Mesenchymal stem cell (in vitro differentiated cells and primary cell): ENCODE measurements around the gene SRP14.

ENCODE experiments used
- DNase-seq: peaks from one replicate; pipeline ENCODE4 v3.0.0-alpha.2; 2013
- H2AFZ ChIP-seq: one replicate; pipeline ENCODE4 v1.6.1; 2013; ENCODE audit warnings: low read depth, mild to moderate bottlenecking, control low read depth, inconsistent platforms, low read length, moderate library complexity
- H2AK5ac ChIP-seq: 2 replicates; pipeline ENCODE4 v1.6.1; 2013; ENCODE audit warnings: low read length, moderate library complexity, mild to moderate bottlenecking, inconsistent platforms; ENCODE audit not compliant: severe bottlenecking
- H2BK120ac ChIP-seq: one replicate; pipeline ENCODE4 v1.6.1; 2013; ENCODE audit warnings: low read depth, mild to moderate bottlenecking, inconsistent platforms, low read length, moderate library complexity
- H2BK12ac ChIP-seq, 2 experiments: one replicate each; pipeline ENCODE4 v1.6.1; 2013; ENCODE audit warnings: inconsistent platforms in 2 of 2, low read length in 2 of 2, mild to moderate bottlenecking in 2 of 2, moderate library complexity in 2 of 2, control low read depth in 1 of 2
- H2BK15ac ChIP-seq: one replicate; pipeline ENCODE4 v1.6.1; 2013; ENCODE audit warnings: mild to moderate bottlenecking, low read depth, inconsistent platforms; ENCODE audit not compliant: poor library complexity, severe bottlenecking
- H2BK5ac ChIP-seq: 2 replicates; pipeline ENCODE4 v1.6.1; 2013; ENCODE audit warnings: low read depth, mild to moderate bottlenecking, low read length, control low read depth, inconsistent platforms; ENCODE audit not compliant: poor library complexity, severe bottlenecking
- H3K14ac ChIP-seq, 2 experiments: one replicate each; pipeline ENCODE4 v1.6.1; 2013; ENCODE audit warnings: inconsistent platforms in 2 of 2, low read length in 2 of 2, control low read depth in 1 of 2, mild to moderate bottlenecking in 1 of 2, moderate library complexity in 1 of 2
- H3K18ac ChIP-seq, 2 experiments: one replicate each; pipeline ENCODE4 v1.6.1; 2013; ENCODE audit warnings: inconsistent platforms in 2 of 2, low read length in 2 of 2, control low read depth in 1 of 2, low read depth in 1 of 2, mild to moderate bottlenecking in 1 of 2
- H3K23ac ChIP-seq, 2 experiments: one replicate each; pipeline ENCODE4 v1.6.1; 2013; ENCODE audit warnings: inconsistent platforms in 2 of 2, low read length in 2 of 2, mild to moderate bottlenecking in 2 of 2, moderate library complexity in 2 of 2, control low read depth in 1 of 2
- H3K27ac ChIP-seq: 2 replicates; pipeline ENCODE4 v1.5.1; 2013; ENCODE audit warnings: mild to moderate bottlenecking, moderate library complexity, low read length, control low read depth, inconsistent platforms; ENCODE audit not compliant: poor library complexity, severe bottlenecking
- H3K27me3 ChIP-seq, 2 experiments: 2 replicates each; pipeline versions ENCODE4 v1.6.1 to v1.7.0; 2013; ENCODE audit warnings: low read length in 2 of 2, mild to moderate bottlenecking in 2 of 2, moderate library complexity in 2 of 2, control low read depth in 1 of 2, inconsistent platforms in 1 of 2; ENCODE audit not compliant: control insufficient read depth in 1 of 2, insufficient read depth in 1 of 2
- H3K36me3 ChIP-seq, 2 experiments: 2 replicates each; pipeline versions ENCODE4 v1.6.1 to v1.7.0; 2013; ENCODE audit warnings: low read length in 2 of 2, control low read depth in 1 of 2, inconsistent platforms in 1 of 2, low read depth in 1 of 2, mild to moderate bottlenecking in 1 of 2; ENCODE audit not compliant: insufficient read depth in 2 of 2, control insufficient read depth in 1 of 2
- H3K4ac ChIP-seq, 2 experiments: one replicate each; pipeline ENCODE4 v1.6.1; 2013; ENCODE audit warnings: inconsistent platforms in 2 of 2, low read length in 2 of 2, mild to moderate bottlenecking in 2 of 2, moderate library complexity in 2 of 2, control low read depth in 1 of 2, low read depth in 1 of 2
- H3K4me1 ChIP-seq: 2 replicates; pipeline ENCODE4 v1.6.1; 2013; ENCODE audit warnings: low read depth, low read length, control low read depth; ENCODE audit not compliant: control insufficient read depth, insufficient read depth
- H3K4me2 ChIP-seq: 2 replicates; pipeline ENCODE4 v1.6.1; 2013; ENCODE audit warnings: low read length, mild to moderate bottlenecking, inconsistent platforms; ENCODE audit not compliant: poor library complexity, severe bottlenecking
- H3K4me3 ChIP-seq, 2 experiments: 2 replicates each; pipeline versions ENCODE4 v1.5.1 to v1.7.0; 2013; ENCODE audit warnings: low read length in 2 of 2, mild to moderate bottlenecking in 2 of 2, control low read depth in 1 of 2, low read depth in 1 of 2; ENCODE audit not compliant: insufficient read depth in 1 of 2
- H3K79me1 ChIP-seq: replicated peaks from 2 replicates; pipeline ENCODE4 v1.6.1; 2013; ENCODE audit warnings: mild to moderate bottlenecking, control low read depth, low read length, inconsistent platforms; ENCODE audit not compliant: poor library complexity, severe bottlenecking
- H3K9ac ChIP-seq: 2 replicates; pipeline ENCODE4 v1.7.0; 2013; ENCODE audit warnings: mild to moderate bottlenecking, low read length, moderate library complexity
- H3K9me3 ChIP-seq: 2 replicates; pipeline ENCODE4 v1.7.0; 2013; ENCODE audit warnings: mild to moderate bottlenecking, low read length; ENCODE audit not compliant: control insufficient read depth
- H4K8ac ChIP-seq: one replicate; pipeline ENCODE4 v1.6.1; 2013; ENCODE audit warnings: inconsistent platforms, mild to moderate bottlenecking, low read length, moderate library complexity
- H4K91ac ChIP-seq: one replicate; pipeline ENCODE4 v1.6.1; 2013; ENCODE audit warnings: mild to moderate bottlenecking, low read length, inconsistent platforms
- WGBS: methylation state at CpG from one replicate; pipeline ENCODE4 v1.1.7; 2013; ENCODE audit warnings: mixed read lengths; 5-methylcytosine and 5-hydroxymethylcytosine counted together

SRP14 gene

DNA sequence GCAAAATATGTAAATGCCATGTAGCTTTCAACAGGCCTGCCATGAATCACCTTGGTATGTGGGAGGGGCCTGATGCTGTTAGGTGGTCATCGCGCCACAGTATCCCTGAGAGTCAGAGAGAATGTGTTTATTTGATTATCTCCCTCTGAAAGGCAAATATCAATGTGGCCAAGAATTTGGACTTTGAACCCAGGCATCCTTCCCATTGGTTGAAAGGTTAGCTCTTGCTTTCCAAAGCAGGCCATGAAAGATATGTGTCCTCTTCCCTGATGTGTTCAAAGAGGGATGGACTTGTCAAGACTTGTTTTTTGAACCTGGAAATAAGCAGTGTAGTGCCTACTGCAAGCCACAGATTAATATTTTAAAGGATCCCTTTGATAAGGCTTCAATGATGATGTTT is 36.7 kb downstream of the SRP14 start:
- H3K79me1 ChIP-seq = peaks cover 10% of the 10 kb centered on the region
- H3K14ac ChIP-seq = no peak overlapping the region
- no peaks in the 10 kb centered on the region for H3K9me3 ChIP-seq
- H3K23ac ChIP-seq = no peak overlapping the region
- H3K4me3 ChIP-seq = no peak overlapping the region
- no peak overlapping the region for H4K91ac ChIP-seq
- H2BK5ac ChIP-seq = no peak overlapping the region
- 98% methylated on average over 2 of the region's 2 CpGs for WGBS
- DNase-seq = no peak
- no peak overlapping the region for H2BK120ac ChIP-seq
- no peak overlapping the region for H3K18ac ChIP-seq
- no peak overlapping the region for H2BK15ac ChIP-seq
- no peak overlapping the region for H2BK12ac ChIP-seq
- no peak overlapping the region for H3K4me2 ChIP-seq
- H2AK5ac ChIP-seq = peak overlapping the region; percentile 13
- no peak overlapping the region for H4K8ac ChIP-seq
- H3K9ac ChIP-seq = no peak overlapping the region
- peak overlapping the region; percentile 42 for H3K27ac ChIP-seq
- no peak overlapping the region for H3K4ac ChIP-seq
- H2AFZ ChIP-seq = no peak overlapping the region
- H3K27me3 ChIP-seq = no peaks in the 10 kb centered on the region
- peaks cover 22 to 94% of the 10 kb centered on the region in 2 experiments for H3K36me3 ChIP-seq
- H3K4me1 ChIP-seq = no peaks in the 10 kb centered on the region

DNA sequence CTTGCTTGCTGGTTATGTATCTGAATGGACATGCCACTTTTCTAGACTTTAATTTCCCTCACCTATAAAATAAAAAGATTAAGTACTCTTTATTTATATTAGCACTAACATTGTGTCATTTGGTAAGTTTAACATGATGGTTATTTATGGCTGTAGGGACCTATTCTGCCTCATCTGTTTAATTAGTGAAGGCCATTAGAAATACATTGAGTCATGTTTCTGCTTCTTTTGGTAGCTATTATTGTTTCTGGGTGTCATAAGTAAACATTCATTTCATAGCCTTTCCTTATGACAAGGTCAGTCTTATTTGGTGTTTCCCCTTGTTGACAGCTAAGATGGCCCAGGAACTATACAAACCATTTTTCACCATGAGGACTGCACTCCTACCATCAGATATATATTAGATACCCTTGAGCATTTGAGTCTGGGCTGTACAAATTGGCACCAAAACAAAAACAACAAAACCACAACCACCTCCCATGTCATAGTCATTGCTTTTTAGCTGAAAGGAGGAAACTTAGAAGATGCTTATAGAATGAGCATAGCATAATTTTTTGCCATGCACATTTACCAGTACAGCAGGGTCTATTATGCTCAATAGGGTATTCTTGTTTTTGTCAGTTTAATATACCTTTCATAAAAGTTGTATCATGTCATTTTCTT is 39.3 kb downstream of the SRP14 start:
- Histone ChIP-seq H2BK120ac (no peak overlapping the region), H3K4me1 (no peaks in the 10 kb centered on the region), H3K27me3 (no peaks in the 10 kb centered on the region), H3K27ac (no peak overlapping the region), H2AK5ac (no peak overlapping the region), H3K79me1 (peaks cover 10% of the 10 kb centered on the region), H3K4ac (no peak overlapping the region), H2BK5ac (no peak overlapping the region), H2BK15ac (no peak overlapping the region), H4K8ac (no peak overlapping the region), H3K36me3 (peaks cover 19 to 90% of the 10 kb centered on the region in 2 experiments), H3K23ac (no peak overlapping the region), H2BK12ac (no peak overlapping the region), H3K18ac (no peak overlapping the region), H3K9me3 (no peaks in the 10 kb centered on the region), H3K4me3 (no peak overlapping the region), H3K4me2 (no peak overlapping the region), H2AFZ (no peak overlapping the region), H3K14ac (no peak overlapping the region), H3K9ac (no peak overlapping the region), H4K91ac (no peak overlapping the region)
- peak; percentile 11 for DNase-seq

- WGBS = 100% methylated on average over 2 of the region's 6 CpGs
- H3K4me2 ChIP-seq = no peak overlapping the region
- no peak overlapping the region for H3K9ac ChIP-seq
Measured at GRCh38 chr15:39998511-39999077, 40.4 kb downstream of the SRP14 start.

GRCh38 chr15:39997639-39998038 is 41.3 kb downstream of the SRP14 start:
- no peak overlapping the region for H2BK12ac ChIP-seq
- H3K79me1 ChIP-seq = peaks cover 9% of the 10 kb centered on the region
- no peak overlapping the region for H3K4me3 ChIP-seq
- no peak overlapping the region for H3K9ac ChIP-seq
- peaks cover 26 to 89% of the 10 kb centered on the region in 2 experiments for H3K36me3 ChIP-seq
- H3K4me2 ChIP-seq = no peak overlapping the region
- no peak overlapping the region for H3K27ac ChIP-seq
- H4K91ac ChIP-seq = no peak overlapping the region
- H3K4ac ChIP-seq = no peak overlapping the region
- H2AFZ ChIP-seq = no peak overlapping the region
- no peak overlapping the region for H2BK15ac ChIP-seq
- no peaks in the 10 kb centered on the region for H3K27me3 ChIP-seq
- H3K18ac ChIP-seq = no peak overlapping the region
- H2AK5ac ChIP-seq = no peak overlapping the region
- H3K23ac ChIP-seq = no peak overlapping the region
- no peaks in the 10 kb centered on the region for H3K9me3 ChIP-seq
- no peak overlapping the region for H2BK120ac ChIP-seq
- WGBS = 99% methylated on average over 4 of the region's 6 CpGs
- H3K14ac ChIP-seq = no peak overlapping the region
- no peak overlapping the region for H4K8ac ChIP-seq
- DNase-seq = no peak
- no peaks in the 10 kb centered on the region for H3K4me1 ChIP-seq
- H2BK5ac ChIP-seq = no peak overlapping the region

More at GRCh38 chr15:39998511-39999077, 40.4 kb downstream of the SRP14 start:
- no peak overlapping the region for H3K4me3 ChIP-seq
- H3K14ac ChIP-seq = no peak overlapping the region
- H4K8ac ChIP-seq = no peak overlapping the region
- peaks cover 22 to 89% of the 10 kb centered on the region in 2 experiments for H3K36me3 ChIP-seq
- no peak for DNase-seq
- H4K91ac ChIP-seq = no peak overlapping the region
- no peak overlapping the region for H3K27ac ChIP-seq
- H3K4me1 ChIP-seq = no peaks in the 10 kb centered on the region
- no peak overlapping the region for H2AK5ac ChIP-seq
- no peak overlapping the region for H2BK5ac ChIP-seq
- H2BK15ac ChIP-seq = no peak overlapping the region
- H3K9me3 ChIP-seq = no peaks in the 10 kb centered on the region
- no peak overlapping the region for H3K23ac ChIP-seq
- peaks cover 9% of the 10 kb centered on the region for H3K79me1 ChIP-seq
- no peak overlapping the region for H3K4ac ChIP-seq
- no peak overlapping the region for H2BK120ac ChIP-seq
- H2BK12ac ChIP-seq = no peak overlapping the region
- H3K18ac ChIP-seq = no peak overlapping the region
- H2AFZ ChIP-seq = no peak overlapping the region
- H3K27me3 ChIP-seq = no peaks in the 10 kb centered on the region
